ENCODE results near the gene DGKB.

The DGKB gene

GRCh38 chr7:14888962-14889361 is 13.6 kb downstream of the DGKB start:
- Histone ChIP-seq H3K27me3 (no peaks in the 10 kb centered on the region), H3K4me1 (ENCODE audit: control insufficient read depth in 1 of 2, insufficient read depth in 1 of 2, low read depth in 1 of 2, low read length in 1 of 2) (no peaks in the 10 kb centered on the region), H3K9me3 (no peaks in the 10 kb centered on the region), H3K27ac (no peak overlapping the region), H3K36me3 (no peaks in the 10 kb centered on the region), H3K4me3 (ENCODE audit: low read depth in 1 of 2, low read length in 1 of 2) (no peak overlapping the region)
- no peak for TF ChIP-seq CTCF (IDR thresholded peaks at IDR 0.05)

GRCh38 chr7:14886533-14886932 is 16.0 kb downstream of the DGKB start:
- no peak for TF ChIP-seq CTCF (IDR thresholded peaks at IDR 0.05)

GRCh38 chr7:14875941-14876587 is 26.5 kb downstream of the DGKB start:
- Histone ChIP-seq H3K36me3 (no peaks in the 10 kb centered on the region), H3K27me3 (no peaks in the 10 kb centered on the region)

More at GRCh38 chr7:14886533-14886932, 16.0 kb downstream of the DGKB start:
- Histone ChIP-seq H3K9me3 (no peaks in the 10 kb centered on the region), H3K4me1 (ENCODE audit: control insufficient read depth in 1 of 2, insufficient read depth in 1 of 2, low read depth in 1 of 2, low read length in 1 of 2) (no peaks in the 10 kb centered on the region), H3K27ac (no peak overlapping the region), H3K4me3 (ENCODE audit: low read depth in 1 of 2, low read length in 1 of 2) (no peak overlapping the region), H3K36me3 (no peaks in the 10 kb centered on the region), H3K27me3 (no peaks in the 10 kb centered on the region)

GRCh38 chr7:14871880-14872279 is 30.7 kb downstream of the DGKB start:
- no peaks in the 10 kb centered on the region for H3K4me1 ChIP-seq (ENCODE audit: control insufficient read depth in 1 of 2, insufficient read depth in 1 of 2, low read depth in 1 of 2, low read length in 1 of 2)
- no peaks in the 10 kb centered on the region for H3K36me3 ChIP-seq
- H3K9me3 ChIP-seq: no peaks in the 10 kb centered on the region
- no peak overlapping the region for H3K4me3 ChIP-seq (ENCODE audit: low read depth in 1 of 2, low read length in 1 of 2)
- TF ChIP-seq CTCF (IDR thresholded peaks at IDR 0.05): no peak
- H3K27me3 ChIP-seq: no peaks in the 10 kb centered on the region
- H3K27ac ChIP-seq: no peak overlapping the region

More at GRCh38 chr7:14875941-14876587, 26.5 kb downstream of the DGKB start:
- Histone ChIP-seq H3K9me3 (no peaks in the 10 kb centered on the region), H3K4me1 (ENCODE audit: control insufficient read depth in 1 of 2, insufficient read depth in 1 of 2, low read depth in 1 of 2, low read length in 1 of 2) (no peaks in the 10 kb centered on the region), H3K27ac (no peak overlapping the region), H3K4me3 (ENCODE audit: low read depth in 1 of 2, low read length in 1 of 2) (no peak overlapping the region)
- no peak for TF ChIP-seq CTCF (IDR thresholded peaks at IDR 0.05)

- Histone ChIP-seq H3K27ac (no peak overlapping the region), H3K4me3 (ENCODE audit: low read depth in 1 of 2, low read length in 1 of 2) (no peak overlapping the region), H3K27me3 (no peaks in the 10 kb centered on the region), H3K36me3 (no peaks in the 10 kb centered on the region), H3K9me3 (peaks cover 3% of the 10 kb centered on the region), H3K4me1 (ENCODE audit: control insufficient read depth in 1 of 2, insufficient read depth in 1 of 2, low read depth in 1 of 2, low read length in 1 of 2) (no peaks in the 10 kb centered on the region)
- TF ChIP-seq CTCF (IDR thresholded peaks at IDR 0.05): no peak
These were observed 32.2 kb downstream of the DGKB start for GRCh38 chr7:14870394-14870793.
